ENCODE results near the gene SORCS2.

- TF ChIP-seq CTCF (IDR thresholded peaks at IDR 0.05) (no peak), POLR2A (IDR thresholded peaks at IDR 0.05) (no peak)
Observed at GRCh38 chr4:7610022-7610670, 417.8 kb downstream of the SORCS2 start.

All from esophagus squamous epithelium (tissue), 4 donors.